HepG2 (cell line): ENCODE measurements around the gene ECT2.

Experiments used
- CREB1 ChIP-seq, 2 experiments: fragments of 450-650 bp in 1 of 2; IDR thresholded peaks; 2 replicates each; pipeline ENCODE4 v1.6.1; 2016 to 2017; ENCODE audit warnings: control low read depth in 1 of 2, mild to moderate bottlenecking in 1 of 2, missing compliant biosample characterization in 1 of 2, missing genetic modification characterization in 1 of 2
- KLF13 ChIP-seq: sonication (generic); formaldehyde crosslinking; IDR thresholded peaks from 2 replicates; pipeline ENCODE4 v1.4.0; 2020; ENCODE audit warnings: mild to moderate bottlenecking, missing genetic modification reagents
- MAZ ChIP-seq, 2 experiments: sonication (generic) in 1 of 2; formaldehyde crosslinking in 1 of 2; IDR thresholded peaks; 2 replicates each; pipeline versions ENCODE4 v1.5.0 to v1.6.1; 2012 to 2020; ENCODE audit warnings: low read depth in 2 of 2, mild to moderate bottlenecking in 2 of 2, borderline replicate concordance in 1 of 2, improper control_type of control experiment in 1 of 2, low read length in 1 of 2, missing genetic modification reagents in 1 of 2, moderate library complexity in 1 of 2
- ZNF329 ChIP-seq: sonication (generic); formaldehyde crosslinking; IDR thresholded peaks from 2 replicates; pipeline ENCODE4 v1.9.0; 2021; ENCODE audit warnings: low read depth, mild to moderate bottlenecking, missing genetic modification reagents
- ZNF883 ChIP-seq: sonication (generic); formaldehyde crosslinking; IDR thresholded peaks from 2 replicates; pipeline ENCODE4 v1.5.1; 2020; ENCODE audit warnings: mild to moderate bottlenecking, missing genetic modification reagents; ENCODE audit errors: not compliant biosample characterization
- TF ChIP-seq, protein P1 (sequence below): sonication (generic); formaldehyde crosslinking; IDR thresholded peaks from 2 replicates; pipeline ENCODE4 v1.8.1; 2023; ENCODE audit warnings: mild to moderate bottlenecking, missing genetic modification reagents, borderline replicate concordance

DNA sequence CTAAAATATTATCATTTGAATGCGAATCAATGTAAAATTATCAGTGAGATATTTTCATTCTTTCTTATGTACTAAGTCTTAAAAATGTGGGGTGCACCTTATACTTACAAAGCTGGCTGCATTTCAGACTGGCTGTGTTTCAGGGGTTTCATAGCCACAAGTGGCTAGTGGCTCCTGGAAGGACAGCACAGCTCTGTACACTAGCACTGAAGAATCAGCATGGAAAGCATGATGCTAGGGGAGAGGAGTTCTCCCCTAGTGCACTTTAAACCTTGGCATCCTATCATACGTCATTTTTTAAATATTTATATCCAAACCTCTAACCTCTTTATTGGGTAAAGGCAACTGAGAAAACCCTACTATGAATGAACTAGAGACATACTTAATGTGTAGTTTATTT lies 66.4 kb downstream of the ECT2 start:
- TF ChIP-seq ZNF883 (CRISPR knock-in tag), result no peak
- no peak for TF ChIP-seq KLF13 (CRISPR knock-in tag)
- TF ChIP-seq, protein P1, sequence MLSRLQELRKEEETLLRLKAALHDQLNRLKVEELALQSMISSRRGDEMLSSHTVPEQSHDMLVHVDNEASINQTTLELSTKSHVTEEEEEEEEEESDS, result no peak
- TF ChIP-seq MAZ (IDR thresholded peaks at IDR 0.05; ENCODE audit: borderline replicate concordance, low read depth, low read length), result no peak
- TF ChIP-seq MAZ (CRISPR knock-in tag; IDR thresholded peaks at IDR 0.05; ENCODE audit: low read depth), result no peak
- TF ChIP-seq ZNF329 (CRISPR knock-in tag), result no peak
- TF ChIP-seq CREB1 (IDR thresholded peaks at IDR 0.05), result no peak
- no peak for TF ChIP-seq CREB1 (CRISPR knock-in tag; IDR thresholded peaks at IDR 0.05)
